ENCODE data around the gene CCDC149.
A peak's percentile ranks its signal among the peaks of the same experiment; 100 is the strongest.

The CCDC149 gene

DNA sequence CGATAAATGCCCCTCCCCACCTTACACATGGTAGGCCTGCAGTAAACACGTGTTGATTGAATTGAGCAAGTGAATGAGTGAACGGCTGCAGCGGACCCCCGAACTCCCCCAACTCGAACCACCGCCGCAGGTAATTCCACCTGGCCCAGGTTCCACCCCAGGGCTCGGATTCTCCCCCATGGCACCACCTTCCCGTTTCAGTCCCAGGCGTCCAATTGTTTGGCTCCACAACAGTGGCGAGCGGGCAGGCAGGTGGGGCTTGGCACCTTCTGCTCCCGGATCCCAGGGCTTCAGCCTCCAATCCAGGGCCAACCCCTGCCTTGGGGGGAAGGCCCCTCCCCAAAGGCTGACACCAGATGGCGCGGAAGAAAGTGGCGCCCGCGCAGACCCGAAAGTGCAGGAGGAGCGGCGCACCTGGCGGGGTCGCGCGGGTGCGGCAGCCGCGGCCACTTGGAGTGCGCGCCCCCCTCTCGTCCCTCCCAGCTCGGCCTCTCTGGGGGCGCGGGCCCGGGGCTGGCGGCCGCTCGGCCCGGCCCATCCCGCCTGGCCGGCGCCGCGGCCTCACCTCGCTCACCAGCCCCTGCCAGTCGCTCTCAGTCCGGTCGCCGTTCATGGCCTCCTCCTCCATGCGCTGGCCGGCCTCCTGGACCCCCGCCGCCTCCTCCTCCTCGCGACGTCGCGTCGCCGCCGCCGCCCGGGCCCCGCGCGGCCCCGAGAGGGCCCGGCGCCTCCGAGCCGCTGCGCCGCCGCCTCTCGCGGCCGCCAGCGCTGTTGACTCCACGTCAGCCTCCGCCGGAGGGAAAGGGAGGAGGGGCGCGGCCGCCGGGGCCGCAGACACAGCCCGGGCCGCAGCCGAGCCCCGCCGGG, at the start of gene CCDC149:
TSS of gene CCDC149 (minus strand) at position 791 of the 867 bp plus-strand sequence. CDS start at position 613, 178 bp downstream.
- DNase-seq (ENCODE audit: low read depth): peak; percentile 25

- DNase-seq (ENCODE audit: low read depth): no peak
These were observed 45.0 kb upstream of the CCDC149 start for GRCh38 chr4:24957886-24958285.

DNA sequence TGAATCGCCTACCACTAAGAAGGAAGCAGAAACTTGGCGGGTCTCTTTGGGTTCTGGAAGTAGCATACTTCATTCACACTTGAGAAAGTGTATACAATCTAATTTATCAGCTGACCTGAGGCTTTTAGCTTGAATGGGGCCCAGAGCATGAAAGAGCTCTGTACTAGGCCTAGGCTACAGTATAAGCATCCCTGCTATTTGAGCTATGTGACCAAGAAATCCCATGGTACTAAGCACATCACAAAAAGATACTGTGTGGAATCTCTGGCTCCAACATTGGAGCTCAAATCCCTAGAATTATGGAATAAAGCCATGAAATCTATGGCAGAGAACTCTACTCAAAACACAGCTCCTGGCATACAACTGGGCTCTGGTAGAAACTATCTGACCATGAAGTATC, 43.9 kb upstream of the CCDC149 start:
- DNase-seq (ENCODE audit: low read depth): no peak

- DNase-seq (ENCODE audit: low read depth): no peak
These were observed 43.2 kb upstream of the CCDC149 start for GRCh38 chr4:24956091-24956490.

DNA sequence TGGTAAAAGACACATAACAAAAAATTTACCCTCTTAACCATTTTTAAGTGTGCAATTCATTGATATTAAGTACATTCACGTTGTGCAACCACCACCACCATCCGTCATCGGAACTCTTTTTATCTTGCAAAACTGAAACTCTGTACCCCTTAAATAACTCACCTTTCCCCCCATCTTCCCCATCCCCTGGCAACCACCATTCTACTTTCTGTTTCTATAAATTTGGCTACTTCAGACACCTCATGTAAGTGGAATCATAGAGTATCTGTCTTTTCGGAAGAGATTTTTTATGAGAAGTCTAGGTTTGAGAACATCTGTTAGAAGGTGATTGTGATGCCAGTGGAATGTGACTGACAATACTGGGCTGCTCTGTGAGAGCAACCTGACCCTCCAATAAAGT, 39.8 kb upstream of the CCDC149 start:
- DNase-seq (ENCODE audit: low read depth): no peak

DNA sequence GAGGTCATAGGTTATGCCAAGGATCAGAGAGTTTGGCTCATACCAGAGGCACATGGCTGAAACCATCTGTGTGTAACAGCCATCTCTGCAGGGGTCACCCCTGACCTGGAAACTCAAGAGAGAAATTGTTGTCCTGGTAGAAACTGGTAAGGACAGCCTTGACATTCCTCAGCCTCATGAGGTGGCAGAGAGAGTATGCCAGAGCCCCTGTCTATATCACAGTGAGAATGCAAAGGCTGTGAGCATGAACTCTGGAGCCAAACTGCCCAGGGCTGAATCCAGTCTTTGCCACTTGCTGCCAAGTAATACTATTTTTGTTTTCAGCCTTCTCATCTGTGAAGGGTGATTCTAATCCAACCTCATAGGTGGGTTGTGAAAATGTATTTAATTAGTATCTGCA, 37.1 kb upstream of the CCDC149 start:
- DNase-seq (ENCODE audit: low read depth): no peak

- DNase-seq (ENCODE audit: low read depth): no peak
These were observed 25.1 kb upstream of the CCDC149 start for GRCh38 chr4:24937917-24938281.

- DNase-seq (ENCODE audit: low read depth): no peak
These were observed 24.5 kb upstream of the CCDC149 start for GRCh38 chr4:24937176-24937916.

DNA sequence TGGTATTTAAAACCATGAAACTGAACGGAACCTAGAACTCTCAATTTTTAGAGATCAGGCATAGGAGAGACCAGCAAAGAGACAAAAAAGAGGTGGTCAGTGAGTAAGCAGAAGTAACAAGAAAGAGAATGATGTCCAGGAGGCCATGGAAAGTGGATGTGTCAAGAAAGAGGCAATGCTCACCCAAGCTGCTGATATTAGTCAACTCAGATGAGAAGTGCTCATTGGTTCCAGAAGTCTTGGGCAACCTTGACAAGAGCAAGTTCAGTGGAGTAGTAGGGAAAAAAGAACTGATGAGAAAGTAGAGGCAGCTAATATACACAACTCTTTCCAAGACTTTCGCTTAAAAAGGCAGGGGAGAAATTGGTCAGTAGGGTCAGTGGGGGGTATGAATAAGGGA, 23.0 kb upstream of the CCDC149 start:
- DNase-seq (ENCODE audit: low read depth): no peak

- DNase-seq (ENCODE audit: low read depth): no peak
These were observed 21.5 kb upstream of the CCDC149 start for GRCh38 chr4:24934311-24934710.

- DNase-seq (ENCODE audit: low read depth): no peak
These were observed 20.9 kb upstream of the CCDC149 start for GRCh38 chr4:24933684-24934275.

DNA sequence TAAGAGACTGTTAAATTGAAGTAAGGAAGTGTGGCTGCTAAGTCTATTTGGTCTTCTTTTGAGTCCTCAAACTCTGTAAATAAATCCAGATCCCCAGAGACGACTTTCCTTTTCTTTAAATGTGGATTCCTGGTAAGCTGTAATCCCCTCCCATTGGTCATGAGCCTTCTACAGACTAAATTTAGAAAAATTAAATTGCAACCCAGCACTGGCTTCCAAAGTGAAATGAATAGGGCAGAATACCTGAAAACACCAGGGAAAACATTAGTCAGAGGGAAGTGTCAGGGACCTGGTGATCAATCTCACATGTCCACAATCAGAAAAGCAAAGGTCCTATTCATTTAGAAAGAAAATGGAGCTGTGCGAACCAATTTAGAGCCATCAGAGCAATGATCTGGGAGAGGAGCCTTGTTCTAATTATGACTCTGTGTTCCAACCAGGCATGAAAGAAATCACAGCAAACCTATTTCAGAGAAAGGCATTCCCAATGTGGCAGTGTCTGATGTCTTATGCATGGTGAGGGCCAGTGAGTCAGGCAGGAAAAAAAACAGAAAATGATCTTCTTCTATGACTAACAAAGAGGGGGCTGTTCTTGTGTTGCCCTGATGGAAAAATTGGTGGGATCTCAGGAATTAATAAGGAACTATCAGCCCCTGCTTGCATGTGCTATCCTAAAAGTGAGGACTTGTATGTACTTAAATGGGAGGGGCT, 19.8 kb upstream of the CCDC149 start:
- DNase-seq (ENCODE audit: low read depth): peak; percentile 33

DNA sequence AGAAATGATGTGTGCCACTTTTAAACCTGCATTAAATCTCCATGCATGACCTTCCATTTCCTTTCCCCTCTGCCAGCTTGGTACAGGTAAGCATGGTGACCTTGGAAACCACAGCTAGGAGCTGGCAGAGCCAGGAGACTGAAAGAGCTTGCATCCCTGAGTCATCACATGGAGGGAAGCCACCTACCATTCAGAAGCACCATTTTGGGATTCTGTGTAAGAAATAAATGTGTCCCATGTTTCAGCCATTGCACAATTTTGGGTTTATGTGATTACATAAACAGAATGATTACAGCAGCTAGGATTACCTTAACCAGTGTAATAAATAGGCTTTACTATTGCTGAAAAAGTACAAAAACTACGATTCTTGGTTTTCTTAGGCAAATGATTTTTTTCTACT, 17.3 kb upstream of the CCDC149 start:
- peak; percentile 28 for DNase-seq (ENCODE audit: low read depth)

- no peak for DNase-seq (ENCODE audit: low read depth)
These were observed 15.9 kb upstream of the CCDC149 start for GRCh38 chr4:24928708-24929107.

- DNase-seq (ENCODE audit: low read depth): no peak
These were observed 14.2 kb upstream of the CCDC149 start for GRCh38 chr4:24927049-24927448.

- peak; percentile 97 for DNase-seq (ENCODE audit: low read depth)
These were observed 11.5 kb upstream of the CCDC149 start for GRCh38 chr4:24924309-24924781.

GRCh38 chr4:24923550-24923949, 10.7 kb upstream of the CCDC149 start:
- DNase-seq (ENCODE audit: low read depth): no peak

GRCh38 chr4:24923002-24923401, 10.2 kb upstream of the CCDC149 start:
- DNase-seq (ENCODE audit: low read depth): no peak

DNA sequence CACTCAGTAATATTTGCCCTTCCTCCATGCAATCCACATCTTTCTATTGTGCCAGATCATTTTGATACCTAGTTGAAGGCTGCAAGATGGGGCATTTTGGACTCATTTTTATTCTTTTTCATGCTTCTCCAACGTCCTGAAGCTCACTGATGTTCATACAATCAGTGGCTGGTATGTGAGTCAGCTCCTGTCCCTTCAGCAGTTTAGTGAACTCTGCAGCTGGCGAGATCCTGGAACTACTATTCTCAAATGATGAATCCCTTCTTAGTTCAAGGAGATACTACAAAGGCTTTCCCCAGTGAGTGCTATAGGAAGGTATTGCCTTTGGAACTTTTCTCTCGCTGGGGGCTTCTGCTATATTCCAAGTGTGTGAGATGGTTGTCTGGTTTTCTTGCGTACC, 9.6 kb upstream of the CCDC149 start:
- no peak for DNase-seq (ENCODE audit: low read depth)

DNA sequence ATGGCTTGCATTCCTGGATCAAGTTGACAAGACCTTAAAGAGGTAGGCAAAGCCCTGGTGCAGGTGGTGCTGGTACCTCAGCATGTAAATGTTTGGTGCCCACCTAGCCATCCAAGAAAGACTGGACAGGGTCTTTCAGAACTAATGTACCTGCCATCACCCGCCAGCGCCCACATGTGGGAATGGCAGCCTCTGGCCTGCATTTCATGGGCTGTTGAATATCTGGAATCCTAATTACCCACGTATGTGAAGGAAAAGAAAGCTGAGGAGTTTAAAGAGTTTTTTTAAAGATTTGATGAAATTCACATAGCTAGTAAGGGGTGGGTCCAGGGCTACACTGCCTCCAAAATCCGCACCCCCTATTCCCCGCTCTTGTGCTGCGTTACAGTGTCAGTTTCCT, 8.6 kb upstream of the CCDC149 start:
- DNase-seq (ENCODE audit: low read depth): no peak

- no peak for DNase-seq (ENCODE audit: low read depth)
These were observed 7.2 kb upstream of the CCDC149 start for GRCh38 chr4:24920008-24920407.

Data from stromal cell of bone marrow (primary cell).